ENCODE results near the gene CCDC57.

CCDC57 gene

DNA sequence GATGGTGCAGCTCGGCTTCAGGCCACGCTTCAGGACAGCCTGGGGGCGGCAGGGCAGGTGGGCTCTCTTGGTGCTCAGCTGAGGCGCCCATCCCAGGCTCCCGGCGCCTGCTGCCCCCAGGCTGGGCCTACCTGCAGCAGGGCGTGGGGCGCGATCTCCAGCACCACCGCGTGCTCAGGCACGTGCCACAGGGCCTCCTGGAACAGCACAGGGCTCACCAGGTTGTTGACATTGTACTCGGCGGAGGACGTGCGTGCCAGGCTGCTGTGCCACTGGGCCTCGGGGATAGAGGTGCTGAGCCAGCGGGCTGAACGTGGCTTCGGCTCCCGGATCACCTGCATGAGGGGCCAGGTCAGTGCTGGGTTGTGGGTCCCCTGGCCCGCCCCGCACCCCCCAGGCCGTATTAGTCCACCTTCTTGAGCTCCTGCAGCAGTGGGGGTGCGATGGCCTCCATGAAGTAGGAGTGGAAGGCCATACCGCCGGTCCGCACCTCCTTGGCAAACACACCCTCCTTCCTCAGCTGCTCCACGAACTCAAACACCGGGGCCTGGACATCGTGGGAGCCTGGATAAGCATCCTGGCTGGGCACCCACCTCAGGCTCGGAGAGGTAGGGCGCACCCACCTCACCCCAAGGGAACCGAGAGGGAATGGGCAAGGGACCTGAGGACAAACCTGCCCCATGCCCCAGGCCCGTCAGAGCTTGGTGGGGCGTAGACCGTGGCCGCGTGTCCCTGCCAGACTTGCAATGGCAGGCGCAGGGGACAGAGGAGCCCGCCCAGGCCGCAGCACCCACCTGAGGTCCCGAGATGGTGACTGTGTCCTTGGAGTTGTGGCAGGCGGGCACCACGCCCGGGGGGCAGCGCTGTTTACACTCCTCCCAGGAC is 123.6 kb downstream of the CCDC57 start:
- no peak for DNase-seq

DNA sequence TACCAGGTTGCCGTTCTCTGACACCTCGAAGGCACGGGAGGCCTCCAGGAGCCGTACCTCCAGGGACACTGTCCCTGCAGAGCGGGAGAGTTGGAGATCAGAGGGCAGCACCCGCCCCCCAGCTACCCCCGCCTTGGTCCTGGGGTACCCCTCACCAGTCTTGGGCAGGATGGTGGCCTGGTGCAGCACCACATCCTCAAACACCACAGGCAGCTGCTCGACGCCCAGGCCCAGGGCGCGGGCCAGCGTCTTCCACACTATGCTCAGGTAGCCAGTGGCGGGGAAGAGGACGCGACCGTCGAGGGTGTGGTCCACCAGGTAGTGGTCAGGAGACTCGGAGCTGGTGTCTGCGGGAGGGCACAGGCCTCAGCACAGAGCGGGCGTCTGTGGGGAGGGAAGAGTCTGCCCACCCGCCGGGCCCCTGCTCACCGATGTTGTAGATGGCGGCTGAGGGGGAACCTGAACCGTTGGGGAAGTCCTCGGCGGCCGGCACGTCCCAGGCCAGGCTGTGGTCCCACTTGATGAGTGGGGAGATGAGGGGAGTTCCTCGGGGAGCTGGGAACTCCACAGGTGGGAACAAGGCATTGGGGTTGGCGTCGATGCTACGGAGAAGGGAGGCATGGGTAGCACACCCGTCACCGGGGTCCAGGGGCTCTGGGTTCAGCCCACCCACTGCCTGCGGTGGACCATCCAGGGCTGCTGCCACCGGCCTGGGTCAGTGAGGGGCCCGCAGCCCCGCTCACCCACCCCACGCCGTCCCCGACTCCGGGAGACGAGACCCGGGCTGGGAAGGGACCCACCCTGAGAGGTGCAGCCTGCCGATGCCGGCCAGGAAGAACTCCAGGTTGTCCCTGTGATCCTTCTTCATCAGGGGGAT is 124.4 kb downstream of the CCDC57 start:
- no peak for DNase-seq

DNA sequence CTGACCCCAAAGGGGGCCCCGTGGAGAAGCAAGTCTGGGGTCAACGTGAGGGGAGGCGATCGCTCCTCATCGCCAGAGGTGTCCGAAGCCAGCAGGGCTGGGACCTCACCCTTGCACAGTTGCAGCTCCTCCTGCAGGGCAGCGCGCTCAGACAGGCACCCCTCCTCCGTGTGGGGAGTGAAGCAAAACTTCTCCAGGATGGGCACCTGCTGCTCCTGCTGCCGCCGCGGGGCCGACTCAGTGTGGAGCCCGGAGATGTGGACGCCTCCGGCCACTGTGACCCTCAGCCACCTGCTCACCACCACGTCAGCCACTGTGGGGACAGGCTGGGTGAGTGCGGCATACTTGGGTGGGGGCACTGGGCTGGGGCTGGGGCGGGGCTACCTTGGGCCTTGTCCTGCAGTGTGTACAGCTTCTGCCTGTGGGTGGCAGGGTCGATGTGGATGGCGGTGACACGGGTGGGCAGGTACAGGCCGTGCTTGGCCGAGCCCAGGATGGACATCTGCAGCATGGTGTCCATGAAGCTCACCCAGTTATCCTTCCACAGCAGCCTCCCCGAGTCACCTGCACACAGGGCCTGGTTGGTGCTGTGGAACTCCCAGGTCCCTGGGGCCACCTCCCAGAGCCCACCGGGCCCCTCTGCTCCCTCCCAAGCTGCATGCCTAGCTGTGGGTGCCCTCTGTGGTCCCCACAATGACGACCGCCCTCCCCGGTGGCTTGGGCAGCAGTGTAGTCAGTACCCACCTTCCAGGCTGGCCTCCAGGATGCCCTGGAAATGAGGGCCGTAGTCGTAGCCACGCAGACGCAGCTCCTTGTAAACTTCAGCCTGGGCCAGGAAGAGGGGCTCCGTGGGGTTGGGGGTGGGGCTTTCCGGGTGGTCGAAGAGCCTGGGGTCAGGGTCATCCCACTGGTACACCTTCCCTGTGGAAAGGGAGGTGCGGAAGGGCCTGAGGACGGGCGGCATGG is 125.4 kb downstream of the CCDC57 start:
- DNase-seq, result no peak

DNA sequence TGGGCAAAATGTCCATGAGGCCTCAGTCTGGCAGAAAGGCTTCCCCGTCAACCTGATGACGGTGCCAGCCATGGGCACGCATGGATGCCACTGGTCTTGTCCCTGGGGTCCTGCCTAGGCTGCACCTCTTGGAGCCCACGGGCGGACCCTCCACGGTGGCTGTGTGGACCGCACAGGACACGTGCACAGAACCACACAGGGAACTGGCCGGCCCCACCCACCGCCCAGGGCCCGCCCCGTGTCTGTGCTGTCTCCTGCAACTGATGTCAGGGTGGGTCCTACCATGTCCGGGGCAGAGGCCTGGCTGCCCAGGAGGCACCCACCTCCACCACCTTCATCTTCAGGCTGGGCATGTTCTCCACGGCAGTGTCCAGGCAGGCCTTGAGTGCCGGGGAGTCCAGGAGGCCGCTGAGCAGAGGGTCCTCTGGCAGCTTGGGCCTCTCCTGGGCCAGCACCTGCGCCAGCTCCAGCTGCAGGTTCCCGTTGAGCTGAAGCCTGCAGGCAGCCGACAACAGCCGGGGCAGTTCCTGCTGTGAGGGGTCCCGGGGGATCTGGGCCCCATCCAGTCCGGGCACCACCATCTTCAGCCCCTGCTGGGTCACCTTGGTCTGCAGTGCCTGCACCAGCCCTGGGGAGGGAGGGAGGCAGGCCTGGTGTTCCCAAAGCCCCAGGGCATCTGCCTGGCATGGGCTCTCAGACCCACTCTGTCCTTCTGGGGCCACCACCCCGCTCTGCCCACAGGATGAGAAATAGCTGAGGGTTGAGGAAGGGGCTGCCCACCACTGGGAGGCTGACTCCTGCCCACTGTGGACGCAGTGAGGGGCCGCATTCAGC is 126.5 kb downstream of the CCDC57 start:
- DNase-seq, result no peak

DNA sequence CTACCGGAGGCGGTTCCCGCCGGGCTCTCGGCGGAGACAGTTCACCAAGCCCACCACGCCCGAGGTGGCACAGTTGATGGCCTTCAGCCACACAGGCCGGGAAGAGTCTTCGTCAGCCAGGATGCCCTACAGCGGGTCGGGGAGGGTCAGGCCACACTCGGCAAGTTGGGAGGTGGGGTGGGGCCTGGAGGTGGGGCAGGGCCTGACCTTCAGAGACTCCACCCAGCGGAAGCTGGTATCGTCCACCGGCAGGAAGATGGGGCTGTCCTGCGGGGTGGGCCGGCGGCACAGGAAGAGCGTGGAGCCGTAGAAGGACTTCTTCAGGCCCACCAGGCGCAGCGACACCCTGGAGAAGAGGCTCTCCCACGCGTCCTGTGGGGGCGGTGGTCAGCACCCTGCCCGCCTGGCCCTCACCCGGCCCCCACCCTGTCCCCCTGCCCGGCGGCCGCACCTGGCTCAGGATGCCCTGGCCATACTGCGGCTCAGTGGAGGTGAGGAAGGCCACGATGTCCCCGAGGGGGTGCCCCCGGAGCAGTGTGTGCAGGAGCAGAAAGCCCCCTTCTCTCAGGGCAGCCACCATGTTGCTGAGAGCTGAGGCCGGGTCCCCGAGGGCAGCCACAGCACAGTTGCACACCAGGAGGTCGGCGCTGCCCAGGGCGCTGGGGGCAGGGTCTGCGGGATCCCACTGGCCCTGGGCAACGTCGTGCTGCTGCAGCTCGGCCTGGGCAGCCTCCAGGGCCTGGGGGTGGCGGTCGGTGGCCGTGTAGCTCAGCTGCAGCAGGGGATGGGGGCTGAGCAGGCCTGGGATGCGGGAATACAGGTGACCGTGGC is 127.4 kb downstream of the CCDC57 start:
- DNase-seq, result no peak

DNA sequence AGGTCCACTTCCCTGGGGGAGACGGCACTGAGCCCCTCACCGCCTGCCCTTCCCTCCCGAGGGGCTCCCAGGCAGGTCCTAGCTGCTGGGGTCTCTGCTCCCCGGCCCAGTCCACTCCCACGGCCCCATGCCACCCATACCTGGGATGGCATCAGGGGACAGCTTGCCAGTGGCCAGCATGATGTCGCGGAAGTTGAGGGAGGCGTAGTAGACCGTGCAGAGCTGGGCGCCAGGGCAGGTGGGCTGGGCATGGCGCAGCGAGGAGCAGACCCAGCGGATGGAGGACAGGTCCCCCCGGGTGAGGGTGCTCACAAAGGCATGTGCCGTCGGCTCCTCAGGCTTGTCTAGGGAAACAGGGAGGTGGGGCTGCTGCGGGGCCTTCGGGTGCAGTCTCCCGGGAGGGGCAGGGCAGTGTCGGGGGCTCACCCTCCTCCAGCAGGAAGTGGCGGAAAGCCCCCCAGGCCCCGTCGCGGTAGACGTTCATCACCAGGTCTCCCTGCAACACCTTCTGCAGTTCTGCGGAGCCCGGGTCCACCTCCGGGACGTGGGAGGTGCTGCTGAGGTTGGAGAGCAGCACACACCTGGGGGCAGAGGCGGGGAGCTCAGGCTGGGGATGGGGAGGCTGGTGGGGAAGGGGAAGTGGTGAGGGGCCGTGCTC is 128.1 kb downstream of the CCDC57 start:
- DNase-seq, result no peak

DNA sequence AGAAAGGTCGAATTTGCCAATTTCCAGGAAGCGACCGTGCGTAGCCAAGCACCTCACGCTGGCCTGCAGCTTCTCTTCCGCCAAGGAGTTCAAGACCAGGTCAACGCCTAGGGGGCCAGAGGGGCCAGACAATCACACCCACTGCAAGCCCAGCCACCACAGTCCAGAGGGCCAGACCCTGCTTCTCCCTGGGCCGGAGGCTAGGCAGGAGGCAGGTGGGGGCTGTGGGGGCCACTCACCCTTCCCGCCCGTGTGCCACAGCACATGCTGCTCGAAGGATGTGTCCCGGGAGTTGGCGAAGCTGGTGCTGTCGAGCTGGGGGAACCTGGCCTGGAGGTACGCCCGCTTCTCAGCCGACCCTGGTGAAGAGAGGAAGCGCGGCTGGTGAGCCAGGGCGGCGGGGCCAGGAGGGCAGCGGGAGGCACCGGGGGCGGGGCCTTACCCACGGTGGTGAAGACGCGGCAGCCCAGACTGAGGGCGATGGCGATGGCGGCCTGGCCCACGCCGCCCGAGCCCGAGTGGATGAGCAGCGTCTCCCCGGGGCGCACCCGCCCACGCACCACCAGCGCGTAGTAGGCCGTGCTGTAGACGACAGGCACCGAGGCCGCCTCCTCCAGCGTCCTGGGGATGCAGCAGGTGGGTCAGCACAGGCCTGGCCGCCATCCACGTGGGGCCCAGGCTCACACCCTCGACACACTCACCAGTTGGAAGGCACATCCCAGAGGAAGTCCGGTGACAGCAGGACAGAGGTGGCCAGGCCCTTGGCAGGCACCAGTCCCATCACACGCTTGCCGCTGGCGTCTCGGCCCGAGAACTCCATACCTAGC is 128.9 kb downstream of the CCDC57 start:
- DNase-seq, result no peak

DNA sequence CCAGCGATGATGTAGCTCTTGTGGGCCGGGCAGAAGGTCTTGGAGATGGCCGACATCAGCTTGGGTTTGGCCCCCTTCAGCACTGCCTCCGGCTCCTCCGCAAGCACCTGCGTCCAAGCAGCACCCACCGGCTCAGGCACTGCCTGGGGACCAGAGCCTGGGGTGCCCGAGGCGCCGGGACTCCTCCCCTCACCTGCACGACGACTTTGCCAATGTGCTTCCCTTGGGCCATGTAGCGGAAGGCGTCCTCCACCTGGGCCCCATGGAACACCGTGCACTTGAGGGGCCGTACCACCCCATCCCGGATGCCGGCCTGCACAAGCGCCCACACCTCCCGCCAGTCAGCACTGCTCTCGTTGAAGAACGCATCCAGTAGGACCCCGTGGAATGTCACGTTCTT is 129.6 kb downstream of the CCDC57 start:
- no peak for DNase-seq

DNA sequence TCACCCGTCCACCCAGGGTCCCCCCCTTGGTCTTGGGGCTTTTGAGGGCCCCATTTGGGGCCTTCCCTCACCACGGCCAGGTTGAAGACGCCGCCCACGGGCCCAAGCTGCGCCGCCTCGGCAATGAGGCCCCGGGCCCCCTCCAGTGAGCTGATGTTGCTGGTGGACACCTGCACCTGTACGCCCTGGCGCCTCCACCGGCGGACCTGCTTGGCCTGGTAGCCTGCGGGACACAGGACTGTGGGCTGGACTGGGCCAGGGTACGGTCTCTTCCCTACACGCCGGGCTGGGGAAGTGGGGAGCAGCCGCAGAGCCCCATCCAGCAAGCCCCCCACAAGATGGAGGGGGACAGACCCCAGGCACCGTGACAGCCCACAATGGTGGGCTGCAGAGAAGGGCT is 130.2 kb downstream of the CCDC57 start:
- no peak for DNase-seq

DNA sequence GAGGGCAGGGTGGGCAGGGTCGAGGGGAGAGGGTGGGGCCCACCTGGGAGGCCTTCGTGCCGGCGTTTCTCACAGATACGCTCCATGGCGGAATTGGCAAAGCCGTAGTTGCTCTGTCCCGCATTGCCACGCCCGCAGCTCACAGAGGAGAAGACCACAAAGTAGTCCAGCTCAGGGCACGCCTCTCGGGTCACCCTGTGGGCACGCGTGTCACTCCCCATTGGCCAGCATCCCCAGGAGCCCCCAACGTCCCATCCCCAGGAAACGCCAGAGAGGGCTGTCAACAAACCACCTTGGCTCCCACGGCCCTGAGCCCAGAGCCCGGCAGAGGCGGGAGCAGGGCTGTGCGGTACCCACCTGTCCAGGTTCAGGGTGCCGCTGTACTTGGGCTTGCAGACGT is 130.7 kb downstream of the CCDC57 start:
- DNase-seq, result no peak

DNA sequence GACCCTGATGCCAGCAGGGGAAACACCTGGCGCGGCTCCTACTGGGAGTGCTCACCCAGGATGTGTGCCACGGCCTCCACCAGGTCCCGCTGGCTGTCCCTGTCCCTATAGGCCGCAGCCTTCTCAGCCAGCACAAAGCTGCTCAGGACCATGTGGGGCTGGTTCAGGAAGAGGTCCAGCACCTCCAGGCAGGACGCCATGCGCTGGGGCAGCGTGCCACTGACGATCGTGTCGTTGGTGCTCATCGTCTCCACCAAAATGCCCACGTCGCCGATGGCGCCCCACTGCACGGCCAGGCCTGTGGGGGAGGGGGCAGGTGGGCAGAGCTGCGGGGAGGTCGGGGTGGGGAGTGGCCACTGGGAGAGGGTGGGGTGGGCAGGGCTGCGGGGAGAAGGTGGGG is 131.1 kb downstream of the CCDC57 start:
- DNase-seq, result no peak

DNA sequence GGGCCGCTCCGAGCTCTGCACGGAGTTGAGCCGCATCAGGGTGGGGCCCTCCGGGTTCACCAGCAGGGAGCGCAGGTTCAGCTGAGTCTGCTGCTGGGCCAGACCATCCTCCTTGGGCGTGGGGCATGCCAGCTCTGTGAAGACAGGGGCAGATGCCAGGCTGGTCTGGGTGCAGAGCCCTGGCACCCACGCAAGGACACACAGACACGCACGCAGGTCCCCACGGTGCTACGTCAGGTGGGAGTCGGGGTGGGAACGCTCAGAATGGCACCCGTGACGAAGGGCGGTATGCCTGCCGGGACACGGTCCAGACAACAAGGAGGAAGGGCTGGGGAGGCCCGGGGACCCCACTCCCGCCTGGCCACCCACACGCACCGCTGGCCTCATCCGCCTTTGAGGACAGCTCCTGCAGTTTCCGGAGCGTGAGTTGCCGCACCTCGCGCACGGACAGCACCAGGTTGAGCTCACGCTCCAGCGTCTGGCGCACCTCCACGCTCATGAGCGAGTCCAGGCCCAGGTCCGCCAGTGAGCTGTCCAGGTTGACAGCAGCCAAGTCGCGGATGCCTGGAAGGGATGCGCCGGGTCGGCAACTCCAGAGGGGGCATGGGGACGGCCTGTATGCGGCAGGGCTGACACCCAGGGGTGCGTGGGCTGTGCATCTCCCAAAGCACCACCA is 131.7 kb downstream of the CCDC57 start:
- no peak for DNase-seq

DNA sequence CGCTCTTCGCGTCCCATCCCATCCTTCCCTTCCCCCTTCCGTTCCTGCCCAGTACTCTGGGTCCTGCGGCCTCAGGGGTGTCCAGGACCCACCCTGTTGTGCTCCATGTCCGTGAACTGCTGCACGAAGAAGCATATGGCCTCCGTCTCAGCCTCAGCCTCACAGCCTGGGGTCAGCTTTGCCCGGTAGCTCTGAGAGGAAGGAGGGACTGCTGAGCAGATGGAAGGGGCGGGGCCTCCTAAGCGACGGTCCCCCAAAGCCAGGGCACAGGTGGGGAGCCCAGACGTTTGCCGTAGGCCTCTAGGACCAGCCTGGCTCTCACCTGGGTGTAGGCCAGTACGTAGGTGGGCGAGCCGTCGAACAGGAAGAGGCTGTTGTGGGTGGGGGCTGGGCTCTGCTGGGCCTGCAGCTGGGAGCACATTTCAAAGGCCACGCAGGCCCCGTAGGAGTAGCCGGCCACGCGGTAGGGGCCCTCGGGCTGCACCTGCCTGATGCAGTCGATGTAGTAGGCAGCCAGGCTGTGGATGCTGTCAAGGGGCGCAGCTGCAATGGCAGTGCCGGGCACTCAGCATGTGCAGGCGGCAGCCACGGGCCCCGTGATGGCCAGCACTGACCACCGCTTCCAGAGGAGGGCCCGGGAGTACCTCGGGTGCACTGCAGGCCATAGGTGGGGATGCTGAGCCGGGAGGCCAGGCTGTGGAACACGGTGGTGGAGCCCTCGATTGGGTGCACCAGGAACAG is 132.4 kb downstream of the CCDC57 start:
- DNase-seq, result no peak

DNA sequence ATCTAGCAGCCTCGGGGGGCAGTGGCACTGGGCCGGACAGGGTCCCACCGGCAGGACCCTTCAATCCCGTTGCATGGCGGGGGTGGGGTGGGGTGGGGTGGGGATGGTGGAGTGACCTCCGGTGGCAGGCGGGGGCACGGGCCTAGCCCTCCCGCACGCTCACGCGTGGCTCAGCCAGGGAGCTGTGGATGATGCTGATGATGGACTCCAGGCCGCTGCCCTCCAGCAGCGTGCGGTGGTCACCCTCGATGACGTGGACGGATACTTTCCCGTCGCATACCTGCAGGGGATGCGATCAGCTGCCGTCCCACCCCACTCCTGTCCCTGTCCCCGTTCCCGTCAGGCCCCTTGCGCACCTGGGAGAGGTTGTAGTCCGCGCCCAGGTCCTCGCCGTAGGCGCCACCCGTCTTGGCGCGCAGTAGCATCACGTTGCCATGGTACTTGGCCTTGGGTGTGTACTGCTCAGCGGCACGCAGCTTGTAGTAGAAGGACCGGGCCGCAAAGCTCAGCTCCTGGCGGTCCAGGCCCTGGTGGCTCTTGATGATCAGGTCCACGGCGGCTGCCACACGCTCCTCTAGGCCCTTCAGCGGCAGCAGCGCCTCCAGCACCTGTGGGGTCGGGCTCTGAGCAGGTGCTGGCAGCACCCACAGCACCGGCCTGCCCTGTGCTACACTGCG is 133.5 kb downstream of the CCDC57 start:
- DNase-seq, result no peak

DNA sequence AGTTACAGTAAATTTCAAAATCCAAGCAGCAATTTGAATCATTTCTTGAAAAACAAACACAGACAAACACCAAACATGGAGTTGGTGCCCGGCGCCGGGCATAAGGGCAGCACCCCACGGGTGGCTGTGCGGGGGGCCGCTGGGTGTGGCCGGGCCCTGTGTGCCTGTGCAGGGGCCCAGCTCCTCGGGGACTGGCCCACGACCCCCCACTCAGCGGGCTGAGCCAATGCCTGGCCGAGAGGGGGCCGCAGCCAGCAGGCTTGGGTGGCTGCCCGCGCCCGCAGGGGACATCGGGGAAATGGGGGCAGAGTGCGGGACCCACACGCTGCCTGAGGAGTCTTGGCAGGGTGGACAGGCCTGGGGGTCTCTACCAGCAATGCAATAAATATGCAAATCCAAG is 134.2 kb downstream of the CCDC57 start:
- DNase-seq, result no peak

DNA sequence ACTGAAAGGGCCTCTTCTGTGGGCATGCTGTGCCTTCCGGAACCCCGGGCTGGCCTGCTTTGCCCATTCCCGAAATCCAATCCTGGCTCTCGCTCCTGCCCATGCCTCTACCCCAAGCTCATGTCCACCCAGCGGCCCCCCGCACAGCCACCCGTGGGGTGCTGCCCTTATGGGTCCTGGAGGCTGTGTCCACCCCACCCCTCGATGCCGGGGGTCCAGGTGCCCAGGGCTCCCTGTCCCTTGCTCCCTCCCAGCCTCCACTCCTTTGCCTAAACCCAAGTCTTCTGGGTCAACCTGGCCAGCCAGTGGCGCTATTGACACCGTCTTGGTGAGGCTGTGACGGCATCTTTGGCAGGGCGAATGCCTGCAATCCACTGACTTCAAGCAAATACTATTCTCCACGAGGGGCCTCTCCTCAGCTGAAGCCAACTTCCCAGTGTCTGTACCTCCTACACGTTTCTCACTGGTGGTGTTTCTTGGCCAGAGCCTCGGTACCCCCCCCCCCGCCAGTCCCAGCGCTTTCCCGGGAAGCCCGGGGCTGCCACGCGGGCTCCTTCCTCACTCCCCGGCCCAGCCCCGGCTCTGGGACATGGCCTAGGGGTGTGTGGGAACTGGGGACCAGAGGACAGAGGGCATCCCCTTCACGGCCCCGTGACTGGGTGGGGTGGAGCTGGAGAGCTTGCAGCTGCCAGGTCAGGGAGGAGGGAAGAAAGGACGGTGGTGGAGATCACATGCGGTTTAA is 134.9 kb downstream of the CCDC57 start:
- DNase-seq, result no peak

All from CD4-positive, alpha-beta T cell treated with Interleukin-1 beta for 1 hour (primary cell).